ENCODE data around the gene GPR37L1.

GRCh38 chr1:202101184-202101583 lies 21.5 kb upstream of the GPR37L1 start:
- TF ChIP-seq CTCF (IDR thresholded peaks at IDR 0.05) (no peak), POLR2A (IDR thresholded peaks at IDR 0.05) (no peak)
